GM21786 (cell line): ENCODE data around the gene JMJD1C.

Experiments used
- ATAC-seq: cut with Tn5 transposase; IDR thresholded peaks from one replicate; pipeline ENCODE4 v1.9.1; 2021; ENCODE audit not compliant: unreplicated experiment

JMJD1C gene

GRCh38 chr10:63229161-63229560 is 236.6 kb downstream of the JMJD1C start:
- ATAC-seq: no peak

DNA sequence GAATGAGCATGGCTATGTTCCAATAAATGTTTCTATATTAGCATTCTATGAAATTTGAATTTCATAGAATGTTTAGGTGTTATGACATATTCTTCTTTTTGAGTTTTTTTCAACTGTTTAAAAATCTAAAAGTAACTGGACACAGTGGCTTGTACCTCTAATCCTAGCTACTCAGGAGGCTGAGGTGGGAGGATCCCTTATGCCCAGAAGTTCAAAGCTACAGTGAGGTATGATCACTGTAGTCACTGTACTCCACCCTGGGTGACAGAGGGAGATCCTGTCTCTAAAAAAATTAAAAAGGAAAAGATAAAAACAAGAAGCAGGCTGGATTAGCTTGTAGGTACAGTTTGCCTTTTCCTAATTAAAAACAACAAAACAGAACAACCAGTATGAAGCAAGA is 237.5 kb downstream of the JMJD1C start:
- no peak for ATAC-seq

- ATAC-seq: peak; percentile 51
These were observed 238.4 kb downstream of the JMJD1C start for GRCh38 chr10:63227207-63227895.

- no peak for ATAC-seq
These were observed 241.5 kb downstream of the JMJD1C start for GRCh38 chr10:63224241-63224640.

DNA sequence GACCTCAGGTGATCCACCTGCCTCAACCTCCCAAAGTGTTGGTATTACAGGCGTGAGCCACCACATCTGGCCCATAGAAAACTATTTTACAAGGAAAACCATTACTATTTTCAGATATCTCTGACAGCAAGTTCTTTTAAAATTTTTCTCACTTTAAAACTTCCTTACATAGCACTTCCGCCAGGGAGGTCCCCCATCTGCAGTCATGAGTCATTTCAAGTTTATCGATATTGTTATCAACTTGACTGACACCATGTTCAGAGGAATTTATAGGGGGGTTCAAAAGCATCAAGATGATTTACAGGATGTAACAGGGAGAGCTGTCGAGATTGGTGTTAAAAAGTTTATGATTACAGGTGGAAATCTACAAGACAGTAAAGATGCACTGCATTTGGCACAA is 243.8 kb downstream of the JMJD1C start:
- no peak for ATAC-seq

- ATAC-seq: no peak
These were observed 246.0 kb downstream of the JMJD1C start for GRCh38 chr10:63219749-63220148.

GRCh38 chr10:63217120-63217605 is 248.6 kb downstream of the JMJD1C start:
- ATAC-seq: peak; percentile 79

GRCh38 chr10:63214571-63214970 is 251.2 kb downstream of the JMJD1C start:
- ATAC-seq: no peak

DNA sequence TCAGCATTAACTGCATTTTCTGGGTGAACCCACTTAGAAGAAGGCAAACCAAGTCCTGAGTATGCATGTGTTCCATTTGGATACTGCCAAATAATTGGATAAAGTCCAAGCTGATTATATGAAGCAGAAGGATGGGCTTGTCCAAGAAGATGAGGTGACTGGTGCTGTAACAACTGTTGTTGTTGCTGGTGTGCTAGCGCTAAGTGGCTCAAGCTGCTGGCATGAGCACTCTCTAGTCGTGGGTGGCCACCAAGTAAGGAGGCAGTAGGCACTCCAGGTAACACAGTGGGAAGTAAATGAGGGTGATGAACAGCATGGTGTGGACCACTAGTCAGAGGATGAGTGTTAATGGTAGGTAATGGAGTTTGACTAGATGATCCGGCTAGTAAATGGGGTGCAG is 252.3 kb downstream of the JMJD1C start:
- no peak for ATAC-seq

DNA sequence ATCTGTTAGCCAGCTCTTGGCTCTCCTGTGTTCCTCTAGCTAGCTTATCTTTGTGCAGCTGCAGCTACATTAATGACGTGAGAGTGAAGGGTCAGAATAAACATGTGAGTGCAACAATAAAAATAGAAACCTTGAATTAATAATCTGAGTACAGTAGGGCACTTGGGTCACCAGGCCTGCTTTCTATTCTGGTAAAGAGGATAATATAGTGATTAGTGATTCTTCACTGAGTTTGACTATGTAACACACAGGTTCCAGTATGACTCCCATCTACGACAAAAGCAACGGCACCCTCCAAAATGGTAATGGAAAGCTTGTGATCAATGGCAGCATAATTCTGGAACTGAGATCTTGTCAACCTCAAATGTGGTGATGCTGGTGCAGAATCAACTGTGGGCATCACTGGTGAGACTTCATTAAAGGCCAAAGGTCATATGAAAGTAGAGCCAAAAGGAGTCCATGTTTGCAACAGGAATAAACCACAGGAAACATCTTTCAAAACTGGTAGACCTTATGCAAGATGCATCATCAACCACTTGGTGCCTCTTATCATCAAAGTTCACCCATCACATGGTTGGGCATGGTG is 255.1 kb downstream of the JMJD1C start:
- no peak for ATAC-seq

- no peak for ATAC-seq
These were observed 256.1 kb downstream of the JMJD1C start for GRCh38 chr10:63209705-63210104.

- no peak for ATAC-seq
These were observed 256.8 kb downstream of the JMJD1C start for GRCh38 chr10:63208986-63209385.

GRCh38 chr10:63206997-63207811 is 258.6 kb downstream of the JMJD1C start:
- ATAC-seq: peak; percentile 25

- peak; percentile 23 for ATAC-seq
These were observed 259.2 kb downstream of the JMJD1C start for GRCh38 chr10:63206576-63206975.

GRCh38 chr10:63205421-63205820 is 260.4 kb downstream of the JMJD1C start:
- ATAC-seq: no peak

- peak; percentile 39 for ATAC-seq
These were observed 260.9 kb downstream of the JMJD1C start for GRCh38 chr10:63204667-63205391.

GRCh38 chr10:63201118-63201517 is 264.7 kb downstream of the JMJD1C start:
- no peak for ATAC-seq

DNA sequence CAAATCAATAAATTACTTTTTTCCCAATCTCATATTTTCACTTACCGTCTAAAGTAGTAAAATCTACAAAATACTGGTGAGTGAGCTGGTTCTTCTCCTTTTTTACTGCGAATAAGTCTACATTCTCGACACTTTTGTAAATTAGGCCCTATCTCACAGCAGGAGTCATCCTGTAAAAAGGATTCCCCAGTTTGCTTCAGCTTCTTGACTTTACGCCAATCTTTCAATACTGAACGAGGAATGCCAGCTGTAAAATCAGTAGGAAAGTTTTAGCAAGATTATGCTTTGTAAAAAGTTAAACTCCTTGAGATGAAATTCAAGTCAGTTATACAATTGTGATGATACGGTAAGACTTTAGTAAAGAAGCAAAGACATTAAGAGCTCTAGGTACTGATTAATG is 265.3 kb downstream of the JMJD1C start:
- no peak for ATAC-seq

GRCh38 chr10:63199716-63200115 is 266.1 kb downstream of the JMJD1C start:
- no peak for ATAC-seq

DNA sequence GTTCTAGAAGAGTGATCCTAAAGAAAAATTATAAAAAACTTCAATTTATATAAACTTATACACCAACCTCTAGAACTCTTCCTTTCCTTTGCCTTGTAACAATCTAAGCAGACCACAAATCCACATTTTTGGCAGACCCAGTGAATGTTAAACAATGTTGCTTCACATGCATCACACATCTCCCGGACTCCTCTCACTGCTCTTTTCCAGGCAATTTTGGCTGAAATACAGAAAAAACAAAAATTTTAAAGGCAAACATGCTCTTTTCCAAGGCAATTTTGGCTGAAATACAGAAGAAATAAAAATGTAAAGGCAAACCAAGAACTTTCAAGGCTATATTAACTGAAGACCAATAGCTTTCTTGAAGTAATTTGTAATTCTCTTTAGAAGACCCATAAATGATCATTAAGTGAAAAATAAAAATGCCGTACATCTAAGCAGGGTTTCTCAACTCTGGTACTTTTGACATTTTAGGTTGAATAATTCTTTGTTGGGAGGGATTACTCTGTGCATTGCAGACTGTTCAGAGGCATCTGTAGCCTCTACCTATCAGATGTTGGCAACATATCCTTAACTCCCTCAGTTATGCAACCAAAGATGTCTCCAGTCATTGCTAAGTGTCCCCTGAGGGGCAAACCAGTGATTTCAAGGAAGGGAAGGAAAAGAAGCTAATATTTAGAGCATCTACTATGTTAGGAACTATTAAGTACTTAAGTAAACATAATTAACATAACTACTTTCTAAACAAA is 268.3 kb downstream of the JMJD1C start:
- no peak for ATAC-seq

DNA sequence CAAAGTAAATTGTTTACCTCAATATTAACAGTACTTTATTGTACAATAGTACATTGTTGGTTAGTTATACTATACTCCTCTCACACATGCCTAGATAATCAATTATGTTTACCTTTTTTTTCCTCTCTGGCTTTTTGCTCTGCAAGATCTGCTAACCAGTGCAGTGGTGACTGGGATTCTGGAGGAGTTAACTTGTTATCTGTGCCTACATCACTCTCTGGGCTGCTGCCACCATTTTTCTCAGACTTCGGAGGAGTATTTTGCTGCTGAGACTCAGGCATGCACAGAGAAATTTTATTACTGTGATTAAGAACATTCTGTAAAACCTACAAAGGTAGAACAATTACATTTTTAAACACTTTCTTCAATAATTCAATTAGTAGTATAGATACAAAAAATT is 273.0 kb downstream of the JMJD1C start:
- ATAC-seq: no peak
